Embryonic facial prominence (tissue), 1 donor: Measurements from ENCODE around the gene HPCAL1.

Source experiments
- DNase-seq: peaks from one replicate; pipeline ENCODE4 v3.0.0-alpha.2; 2016; ENCODE audit errors: extremely low spot score

Gene HPCAL1

GRCh38 chr2:10389573-10389972 is 86.9 kb downstream of the HPCAL1 start:
- no peak for DNase-seq

DNA sequence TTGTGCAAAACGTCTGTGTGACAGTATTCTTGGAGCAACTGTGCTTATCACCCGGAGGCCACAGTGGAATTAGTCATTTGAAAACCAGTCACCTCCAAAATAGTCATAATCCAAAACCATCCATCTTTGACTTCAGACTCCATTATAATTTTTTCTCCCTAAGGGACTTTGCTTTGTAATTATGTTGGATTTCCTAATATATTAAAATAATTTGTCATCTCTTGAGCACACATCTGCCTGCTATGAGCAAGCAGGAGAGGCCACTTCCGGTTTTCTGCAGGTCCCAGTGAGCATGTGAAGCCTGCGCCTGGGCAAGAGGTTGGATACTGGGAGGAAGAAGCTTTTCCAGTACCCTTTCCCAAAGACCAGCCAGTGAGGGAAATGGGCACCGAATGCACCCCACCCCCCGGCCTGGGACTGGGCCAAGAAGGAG is 87.7 kb downstream of the HPCAL1 start:
- DNase-seq, result no peak

DNA sequence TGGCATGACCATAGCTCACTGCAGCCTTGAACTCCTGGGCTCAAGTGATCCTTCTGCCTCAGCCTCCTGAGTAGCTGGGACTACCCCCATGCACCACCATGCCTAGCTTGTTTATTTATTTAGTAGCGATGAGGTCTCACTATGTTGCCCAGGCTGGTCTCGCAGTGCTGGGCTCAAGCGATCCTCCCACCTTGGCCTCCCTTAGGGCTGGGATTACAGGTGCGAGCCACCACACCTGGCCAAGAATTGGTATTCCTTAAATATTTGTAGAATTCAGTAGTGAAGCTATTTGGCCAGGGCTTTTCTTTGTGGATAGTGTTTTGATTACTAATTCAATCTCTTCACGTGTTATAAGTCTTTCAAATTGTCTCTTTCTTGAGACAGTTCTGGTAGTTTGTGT is 89.4 kb downstream of the HPCAL1 start:
- no peak for DNase-seq

DNA sequence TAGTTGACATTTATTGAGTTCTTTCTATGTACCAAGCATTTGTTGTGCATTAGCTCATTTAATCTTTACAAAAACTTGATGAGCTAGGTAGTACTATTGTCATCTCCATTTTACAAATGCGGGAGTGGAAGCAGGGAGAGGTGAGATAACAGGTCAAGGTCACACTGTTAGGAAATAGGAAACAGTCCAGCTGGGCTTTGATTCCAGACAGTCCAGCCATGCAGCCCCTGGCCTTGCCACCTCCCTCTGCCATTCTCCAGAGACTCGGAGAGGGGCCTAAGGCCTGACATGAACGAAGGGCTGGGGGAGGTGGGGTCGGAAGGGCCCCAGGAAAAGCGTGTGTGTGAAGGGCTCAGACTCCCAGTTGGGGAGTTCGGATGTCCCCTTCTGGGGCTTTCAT is 89.8 kb downstream of the HPCAL1 start:
- DNase-seq, result no peak

- DNase-seq, result no peak
These were observed 90.4 kb downstream of the HPCAL1 start for GRCh38 chr2:10392951-10393639.

DNA sequence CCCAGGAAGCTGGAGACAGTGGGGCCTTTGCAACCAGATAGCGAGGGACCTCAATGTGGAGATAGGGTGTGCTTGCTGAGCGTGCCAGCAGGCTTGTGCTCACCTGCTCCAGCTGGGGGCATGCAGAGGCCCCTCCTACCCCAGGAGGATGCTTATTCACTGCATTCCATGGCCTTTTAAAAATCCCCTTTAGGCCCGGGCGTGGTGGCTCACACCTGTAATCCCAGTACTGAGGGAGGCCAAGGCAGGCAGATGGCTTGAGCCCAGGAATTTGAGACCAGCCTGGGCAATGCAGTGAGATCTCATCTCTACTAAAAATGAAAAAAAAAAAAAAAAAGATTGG is 90.9 kb downstream of the HPCAL1 start:
- DNase-seq, result no peak

GRCh38 chr2:10395893-10396292 is 93.2 kb downstream of the HPCAL1 start:
- DNase-seq, result no peak

GRCh38 chr2:10396464-10396863 is 93.8 kb downstream of the HPCAL1 start:
- DNase-seq, result no peak

DNA sequence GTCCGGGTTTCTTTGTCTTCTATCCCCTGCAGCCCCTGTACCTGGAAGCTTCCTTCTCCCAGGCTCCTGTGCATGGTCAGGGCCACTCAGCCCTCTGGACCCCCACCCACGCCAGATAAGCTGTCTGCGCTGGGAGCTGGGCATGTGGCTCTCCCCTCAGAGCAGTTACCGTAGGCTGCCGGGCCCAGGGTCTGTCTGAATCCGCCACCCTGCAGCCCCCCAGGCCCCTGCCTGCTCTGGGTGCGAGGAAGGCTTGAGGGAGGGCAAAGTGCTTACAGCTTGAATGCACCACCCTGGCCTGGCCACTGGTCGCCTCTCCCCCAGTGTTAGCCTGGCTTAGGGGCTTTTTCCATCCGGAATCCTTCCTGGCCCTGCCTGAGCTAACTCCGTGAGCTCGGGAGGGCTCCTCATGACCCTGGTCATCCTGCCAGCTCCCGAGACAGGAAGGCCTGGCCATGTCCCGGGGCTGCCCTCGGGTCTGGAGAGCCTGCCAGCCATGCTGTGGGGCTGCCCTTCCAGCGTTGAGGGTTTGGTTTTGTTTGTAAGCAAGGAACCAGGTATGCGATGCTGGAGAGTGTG is 94.7 kb downstream of the HPCAL1 start:
- no peak for DNase-seq

DNA sequence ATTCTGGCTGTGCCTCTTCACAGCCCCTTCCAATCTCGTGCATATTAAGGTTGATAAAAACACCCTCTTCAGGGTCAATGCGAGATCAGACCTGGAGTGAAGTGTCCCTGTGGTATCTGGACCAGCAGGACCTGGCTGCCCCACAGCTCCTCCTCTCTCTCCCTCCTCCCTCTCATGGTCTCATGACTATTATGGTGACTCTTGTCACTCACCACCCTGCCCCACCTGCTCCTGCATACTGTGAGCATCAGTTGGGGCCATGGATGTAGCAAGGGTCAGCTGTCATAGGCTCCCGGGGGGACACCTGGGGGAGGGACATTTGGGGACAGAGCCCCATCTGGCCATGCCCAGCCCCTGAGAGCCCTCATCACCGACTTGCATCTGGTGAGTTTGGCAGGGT is 95.2 kb downstream of the HPCAL1 start:
- DNase-seq, result no peak

DNA sequence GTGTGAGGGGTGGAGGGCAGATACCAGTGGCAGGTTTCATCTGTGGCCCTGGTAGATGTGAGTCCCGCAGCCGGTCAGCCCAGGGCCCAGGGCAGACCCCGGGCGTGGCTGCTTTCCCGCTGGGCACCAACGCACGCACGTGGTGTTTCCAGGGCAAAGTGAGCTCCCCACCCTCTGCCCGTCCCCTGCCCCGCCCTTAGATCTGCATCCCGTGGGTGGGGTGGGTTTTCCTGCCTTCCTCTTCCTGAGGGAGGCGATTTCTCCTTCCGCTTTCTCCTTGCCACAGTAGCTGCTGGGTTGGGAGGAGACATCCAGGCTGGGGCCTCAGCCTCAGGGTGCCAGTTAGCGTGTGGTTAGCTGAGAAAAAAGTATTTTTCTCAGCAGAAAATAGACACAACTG is 95.8 kb downstream of the HPCAL1 start:
- DNase-seq, result no peak

- no peak for DNase-seq
These were observed 96.7 kb downstream of the HPCAL1 start for GRCh38 chr2:10399358-10399757.

DNA sequence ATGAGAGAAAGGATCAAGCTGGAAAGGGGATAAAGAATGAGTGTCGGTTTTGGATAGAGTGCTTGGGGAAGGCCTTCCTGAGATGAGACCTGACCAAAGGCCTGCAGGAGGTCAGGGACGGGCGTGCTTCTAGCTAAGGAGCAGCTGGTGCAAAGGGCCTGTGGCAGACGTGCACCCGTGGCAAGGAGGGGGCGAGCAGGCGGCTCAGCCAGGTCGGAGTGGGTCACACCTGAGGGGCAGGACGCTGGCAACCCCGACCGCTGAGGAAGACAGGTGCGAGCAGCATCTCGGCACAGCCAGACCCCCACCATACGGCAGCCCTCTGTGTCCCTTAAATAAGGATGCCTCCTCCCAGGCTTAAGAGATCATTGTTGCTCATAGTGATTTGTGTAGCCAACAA is 97.3 kb downstream of the HPCAL1 start:
- DNase-seq, result no peak

DNA sequence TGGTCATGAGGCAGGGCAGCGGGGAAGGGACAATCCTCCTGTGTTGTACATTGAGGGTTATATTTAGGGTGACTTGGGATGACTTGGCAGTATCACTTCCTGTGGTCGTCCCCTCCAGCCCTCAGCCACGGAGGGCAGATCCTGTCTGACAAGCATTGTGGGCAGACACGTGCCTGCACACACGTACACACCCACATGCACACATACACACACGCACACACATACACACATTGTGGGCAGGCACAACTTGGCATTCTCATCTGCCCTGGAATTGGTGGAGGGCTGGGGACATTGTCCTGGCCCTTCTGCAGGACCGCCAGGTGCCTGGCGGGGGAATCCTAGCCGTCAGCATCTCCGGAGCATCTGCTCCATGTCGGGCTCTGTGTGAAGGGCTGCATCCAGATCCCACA is 97.9 kb downstream of the HPCAL1 start:
- DNase-seq, result no peak

DNA sequence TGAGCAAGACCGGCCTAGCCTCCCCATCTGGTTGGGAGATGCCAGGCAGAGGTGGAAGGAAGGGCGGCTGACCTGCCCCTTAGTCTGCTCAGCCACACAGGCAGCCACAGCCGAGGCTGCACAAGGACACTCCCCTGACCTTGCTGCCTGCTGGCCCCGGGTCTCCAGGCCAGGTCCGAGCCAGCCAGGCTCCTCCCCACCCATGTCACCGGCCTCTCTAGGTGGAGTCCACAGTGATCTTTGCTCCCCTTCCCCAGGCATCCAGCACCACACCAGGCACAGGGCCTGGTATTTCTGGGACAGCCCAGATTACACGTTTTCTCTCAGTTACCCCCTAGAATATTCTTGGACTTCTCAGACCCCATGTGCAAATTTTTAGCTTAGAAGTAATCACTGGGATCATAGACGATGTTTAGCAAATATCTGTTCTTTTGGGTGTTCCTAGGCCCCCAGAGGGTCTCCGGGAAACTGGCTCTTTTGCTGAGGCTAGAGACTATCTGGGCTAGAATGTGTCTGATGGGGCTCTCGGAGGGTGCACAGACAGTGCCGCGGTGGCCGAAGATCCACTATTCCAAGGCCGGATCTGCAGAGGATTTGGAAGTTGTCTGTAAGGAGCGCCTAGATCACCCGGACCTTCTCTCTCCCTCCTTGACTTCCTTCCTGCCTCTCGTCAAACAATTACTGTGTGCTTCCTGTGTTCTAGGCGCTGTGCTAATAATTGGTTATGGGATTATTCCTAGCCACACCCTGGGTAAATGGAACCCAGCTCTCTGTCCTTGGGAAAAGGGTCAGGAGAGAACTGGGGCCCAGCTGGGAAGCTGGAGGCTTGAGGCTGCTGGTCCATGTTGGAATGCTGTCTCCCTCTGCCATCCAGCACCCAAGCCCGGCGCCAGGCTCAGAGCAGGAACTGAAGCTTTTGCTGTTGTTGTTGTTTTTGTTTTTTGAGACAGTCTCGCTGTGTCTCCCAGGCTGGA is 98.6 kb downstream of the HPCAL1 start:
- DNase-seq, result no peak

DNA sequence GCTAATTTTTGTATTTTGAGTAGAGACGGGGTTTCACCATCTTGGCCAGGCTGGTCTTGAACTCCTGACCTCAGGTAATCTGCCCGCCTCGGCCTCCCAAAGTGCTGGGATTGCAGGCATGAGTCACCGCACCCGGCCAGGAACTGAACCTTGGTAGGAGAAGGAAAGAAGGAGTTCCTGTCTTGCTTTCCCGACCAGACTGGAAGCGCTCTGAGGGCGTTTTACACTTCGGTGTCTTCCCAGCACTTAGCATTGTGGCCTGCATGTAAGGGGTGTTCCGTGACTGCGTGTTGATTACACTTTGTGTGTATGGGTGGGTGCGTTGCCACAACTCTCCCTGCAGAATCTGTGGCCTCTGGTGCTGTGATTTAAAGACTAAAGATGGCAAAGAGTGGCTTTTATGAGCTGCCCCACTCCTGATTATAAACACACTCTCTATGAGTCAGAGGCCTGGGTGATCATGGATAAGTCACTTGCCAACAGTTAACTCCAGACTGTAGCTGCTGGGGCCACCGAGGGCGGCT is 99.4 kb downstream of the HPCAL1 start:
- no peak for DNase-seq

GRCh38 chr2:10402653-10403215 is 100.0 kb downstream of the HPCAL1 start:
- DNase-seq, result no peak

- no peak for DNase-seq
These were observed 101.8 kb downstream of the HPCAL1 start for GRCh38 chr2:10404324-10405143.

DNA sequence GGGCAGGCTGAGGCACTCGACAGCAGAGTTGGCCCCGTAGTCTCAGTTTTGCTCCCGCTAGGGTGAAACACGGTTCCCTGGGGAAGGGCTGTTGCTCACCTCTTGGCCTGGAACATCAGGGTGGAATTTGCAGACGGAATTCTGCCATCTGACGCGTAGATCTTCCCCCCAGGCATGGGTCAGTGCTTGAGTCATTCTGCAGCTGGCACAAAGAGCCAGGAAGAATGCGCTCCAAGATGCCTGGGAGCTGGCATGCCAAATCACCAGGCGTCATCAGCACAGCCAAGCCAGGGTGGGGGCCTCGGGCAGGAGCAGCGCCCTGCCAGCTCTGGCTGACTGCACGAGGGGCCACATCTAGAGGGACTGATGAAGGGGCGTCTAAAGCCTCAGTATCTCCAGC is 102.7 kb downstream of the HPCAL1 start:
- no peak for DNase-seq

- DNase-seq, result no peak
These were observed 103.3 kb downstream of the HPCAL1 start for GRCh38 chr2:10406016-10406415.

DNA sequence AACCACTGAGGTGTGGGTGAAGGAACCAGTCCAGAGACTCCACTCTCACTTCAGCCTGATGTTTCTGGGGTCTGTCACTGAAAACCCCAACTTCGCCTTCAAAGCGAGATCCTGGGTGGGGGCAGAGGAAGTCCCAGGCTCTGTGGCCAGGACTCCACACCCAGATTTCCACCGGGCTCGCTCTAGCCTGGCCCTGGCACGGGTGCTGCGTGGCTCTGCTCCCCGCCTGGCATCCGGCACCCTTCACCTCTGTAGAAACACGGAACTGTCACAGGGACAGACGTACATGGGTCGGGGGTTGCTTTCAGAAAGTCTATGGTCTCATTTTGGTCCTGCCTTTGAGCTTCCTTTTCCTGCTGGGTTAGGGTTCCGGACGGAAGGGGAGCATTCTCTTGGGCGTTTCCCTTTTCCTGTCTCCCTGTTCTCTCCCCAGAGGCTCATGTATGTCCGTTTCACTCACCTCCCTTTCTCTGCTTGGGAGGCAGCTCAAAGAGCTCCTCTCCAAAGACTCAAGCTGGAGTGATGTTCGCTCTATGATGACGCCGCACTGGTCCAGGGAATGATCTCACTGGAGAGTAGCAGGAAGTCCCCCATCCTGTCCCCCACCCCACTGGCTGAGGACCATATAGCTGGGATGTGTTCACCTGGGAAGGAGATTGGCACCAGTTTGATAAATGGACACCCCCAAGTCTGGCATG is 103.9 kb downstream of the HPCAL1 start:
- DNase-seq, result no peak
